ENCODE measurements around the gene ANGPT4.

GRCh38 chr20:835608-836045 lies 80.5 kb downstream of the ANGPT4 start:
- TF ChIP-seq, protein P1, sequence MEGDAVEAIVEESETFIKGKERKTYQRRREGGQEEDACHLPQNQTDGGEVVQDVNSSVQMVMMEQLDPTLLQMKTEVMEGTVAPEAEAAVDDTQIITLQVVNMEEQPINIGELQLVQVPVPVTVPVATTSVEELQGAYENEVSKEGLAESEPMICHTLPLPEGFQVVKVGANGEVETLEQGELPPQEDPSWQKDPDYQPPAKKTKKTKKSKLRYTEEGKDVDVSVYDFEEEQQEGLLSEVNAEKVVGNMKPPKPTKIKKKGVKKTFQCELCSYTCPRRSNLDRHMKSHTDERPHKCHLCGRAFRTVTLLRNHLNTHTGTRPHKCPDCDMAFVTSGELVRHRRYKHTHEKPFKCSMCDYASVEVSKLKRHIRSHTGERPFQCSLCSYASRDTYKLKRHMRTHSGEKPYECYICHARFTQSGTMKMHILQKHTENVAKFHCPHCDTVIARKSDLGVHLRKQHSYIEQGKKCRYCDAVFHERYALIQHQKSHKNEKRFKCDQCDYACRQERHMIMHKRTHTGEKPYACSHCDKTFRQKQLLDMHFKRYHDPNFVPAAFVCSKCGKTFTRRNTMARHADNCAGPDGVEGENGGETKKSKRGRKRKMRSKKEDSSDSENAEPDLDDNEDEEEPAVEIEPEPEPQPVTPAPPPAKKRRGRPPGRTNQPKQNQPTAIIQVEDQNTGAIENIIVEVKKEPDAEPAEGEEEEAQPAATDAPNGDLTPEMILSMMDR (IDR thresholded peaks at IDR 0.05 in 4 of 5, conservative IDR thresholded peaks at IDR 0.05 in 1 of 5), result no peak
- TF ChIP-seq POLR2A (IDR thresholded peaks at IDR 0.05), result no peak

Data from gastrocnemius medialis (tissue), 4 donors.